ENCODE data around the gene PRKRIP1.
"Not testable (repeated sequence)": the region's sequence is repeated elsewhere in the genome, so short reads cannot be mapped to it uniquely, and the experiment has no call there.

- TF ChIP-seq REST (IDR thresholded peaks at IDR 0.05; ENCODE audit: unreplicated experiment); JUNB (IDR thresholded peaks at IDR 0.05; ENCODE audit: unreplicated experiment); CTCF (conservative IDR thresholded peaks at IDR 0.05; ENCODE audit: low read depth in 2 of 2); CREB1 (CRISPR knock-in tag; IDR thresholded peaks at IDR 0.05; ENCODE audit: low read depth); EZH2 (IDR thresholded peaks at IDR 0.05; ENCODE audit: low read depth, unreplicated experiment); ZNF114 (CRISPR knock-in tag; IDR thresholded peaks at IDR 0.05); POLR2AphosphoS5 (IDR thresholded peaks at IDR 0.05; ENCODE audit: low read depth); EZH2phosphoT487 (IDR thresholded peaks at IDR 0.05; ENCODE audit: unreplicated experiment); NANOG (IDR thresholded peaks at IDR 0.05; ENCODE audit: borderline replicate concordance); ZNF462 (CRISPR knock-in tag; IDR thresholded peaks at IDR 0.05); ETS1 (IDR thresholded peaks at IDR 0.05); ZNF331 (CRISPR knock-in tag; IDR thresholded peaks at IDR 0.05; ENCODE audit: low read depth): not testable (repeated sequence)
Measured at GRCh38 chr7:102372796-102373195, 23.4 kb upstream of the PRKRIP1 start.

All from GM23338 (cell line).